Activated CD4-positive, alpha-beta memory T cell treated with anti-CD3 and anti-CD28 coated beads, Interleukin-2, amount 10 ng/mL, durations not matched to agents 7 days and 5 days (primary cell): ENCODE results near the gene LSM14B. TPM values are rescaled to one million over a fixed set of nuclear protein-coding genes. Genes with fewer than 3 reads are reported as not detected.

Source experiments
- CTCF ChIA-PET: fragments of 350-600 bp; sonication (Branson Sonifier 250); formaldehyde crosslinking; loops from one replicate; lab custom pipeline; 2021; ENCODE audit warnings: antibody characterized with exemption, inconsistent platforms; lab: Charles Lee
- POLR2A ChIA-PET: fragments of 350-600 bp; sonication (Branson Sonifier 250); formaldehyde crosslinking; loops from one replicate; lab custom pipeline; 2021; ENCODE audit warnings: antibody characterized with exemption; lab: Charles Lee
- DNase-seq: peaks from one replicate; pipeline ENCODE4 v3.0.0-alpha.2; 2020
- H3K27ac Mint-ChIP-seq: one replicate; pipeline ENCODE4 v1.8.0; 2021; ENCODE audit warnings: mild to moderate bottlenecking, mixed read lengths
- H3K27me3 Mint-ChIP-seq: one replicate; pipeline ENCODE4 v1.8.0; 2021; ENCODE audit warnings: mixed read lengths
- H3K36me3 Mint-ChIP-seq: one replicate; pipeline ENCODE4 v1.8.0; 2021; ENCODE audit warnings: low read depth, mixed read lengths
- H3K4me1 Mint-ChIP-seq: one replicate; pipeline ENCODE4 v1.8.0; 2021; ENCODE audit warnings: mixed read lengths
- H3K4me3 Mint-ChIP-seq: one replicate; pipeline ENCODE4 v1.8.0; 2021; ENCODE audit warnings: mild to moderate bottlenecking, mixed read lengths
- H3K9me3 Mint-ChIP-seq: one replicate; pipeline ENCODE4 v1.8.0; 2021; ENCODE audit warnings: mixed read lengths
- total RNA-seq, 2 experiments: library from RNA; stranded (reverse); gene quantifications; one replicate each; pipeline ENCODE4 v1.2.3, GENCODE V29; 2021

Gene LSM14B
- total RNA-seq, 2 experiments from 2014 or later, result 38.9 to 39.0 TPM

DNA sequence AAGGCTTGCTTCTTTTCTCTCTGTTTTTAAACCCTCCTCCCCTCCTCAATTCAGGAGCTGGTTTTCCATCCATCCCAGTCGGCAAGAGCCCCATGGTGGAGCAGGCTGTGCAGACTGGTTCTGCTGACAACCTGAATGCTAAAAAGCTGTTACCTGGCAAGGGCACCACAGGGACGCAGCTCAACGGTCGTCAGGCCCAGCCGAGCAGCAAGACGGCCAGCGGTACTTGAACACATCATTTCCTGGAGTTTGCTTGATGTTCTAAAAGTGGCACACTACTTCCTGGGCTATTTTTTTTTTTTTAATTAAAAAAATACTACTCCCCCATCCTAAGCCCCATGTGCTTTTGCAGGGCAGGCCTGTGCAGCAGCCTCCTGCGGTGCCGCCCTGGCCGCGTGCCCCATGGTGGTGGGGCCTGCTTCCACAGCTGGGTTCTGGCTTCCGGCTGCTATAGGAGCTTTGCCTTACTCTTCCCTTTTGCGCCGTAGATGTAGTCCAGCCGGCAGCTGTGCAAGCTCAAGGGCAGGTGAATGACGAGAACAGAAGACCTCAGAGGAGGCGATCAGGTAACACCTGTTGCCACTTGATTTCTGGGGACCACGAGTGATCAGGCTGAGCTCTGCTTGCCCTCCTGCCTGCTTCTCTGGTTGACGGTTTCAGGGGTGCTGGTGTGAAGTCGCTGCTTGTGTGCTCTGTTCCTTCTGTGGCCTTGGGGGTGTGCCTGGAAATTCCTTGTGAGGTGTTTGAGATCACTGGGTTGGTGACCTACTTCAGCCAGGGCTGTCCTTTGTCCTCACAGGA is 7.7 kb downstream of the LSM14B start:
- Mint-ChIP-seq H3K27ac (peak overlapping the region; percentile 50), H3K27me3 (no peaks in the 10 kb centered on the region), H3K36me3 (peaks cover 76% of the 10 kb centered on the region), H3K9me3 (no peaks in the 10 kb centered on the region), H3K4me3 (no peak overlapping the region), H3K4me1 (peaks cover 31% of the 10 kb centered on the region)
- CTCF ChIA-PET, result interaction anchor here (0.7 to 1.5 kb wide), 2 partner anchors 15 to 119 kb away, joined by 3 read pairs; no protein-coding TSS in a partner anchor
- POLR2A ChIA-PET, result interaction anchor here (1.5 to 2.5 kb wide), 2 partner anchors 12 to 13 kb away, joined by 3 to 8 read pairs; partner anchors contain the start of genes PSMA7 and SS18L1
- DNase-seq, result no peak

DNA sequence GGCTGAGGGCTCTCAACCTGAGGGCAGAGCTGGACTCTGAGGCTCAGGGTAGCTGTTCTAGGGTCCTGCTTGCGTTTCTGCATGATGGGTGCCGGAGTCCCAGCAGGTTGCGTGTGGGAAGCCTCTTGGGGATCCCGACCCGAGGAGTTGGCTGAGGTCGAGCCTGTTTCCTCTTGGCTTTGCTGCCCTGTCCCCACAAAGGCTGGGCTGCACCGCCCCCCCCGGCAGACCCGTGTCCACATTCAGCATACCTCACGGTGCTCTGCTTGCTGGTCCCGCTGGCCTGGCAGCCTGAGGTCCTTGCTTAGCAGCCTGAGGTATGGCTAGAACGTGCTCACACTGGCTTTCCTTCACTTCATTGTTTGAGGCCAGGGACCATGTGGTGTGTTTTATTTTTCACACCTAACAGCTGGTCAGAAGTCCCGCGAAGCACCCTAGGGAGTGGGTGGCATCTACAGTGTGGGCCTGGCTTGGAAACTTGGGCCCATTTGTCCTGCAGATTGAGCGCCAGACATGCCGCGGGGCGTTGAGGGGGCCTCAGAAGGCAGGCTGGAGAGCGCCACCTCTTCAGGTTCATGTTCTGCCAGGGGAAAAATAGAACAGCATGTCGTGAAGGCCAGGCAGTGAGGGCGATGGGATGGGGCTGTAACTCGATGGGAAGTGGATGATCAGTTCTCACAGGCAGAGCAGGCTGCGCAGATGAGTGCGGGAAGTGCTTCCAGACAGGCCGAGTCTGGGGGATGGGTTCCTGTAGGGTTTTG is 9.5 kb downstream of the LSM14B start:
- CTCF ChIA-PET, result no interaction called here
- peak overlapping the region; percentile 14 for H3K4me3 Mint-ChIP-seq

DNA sequence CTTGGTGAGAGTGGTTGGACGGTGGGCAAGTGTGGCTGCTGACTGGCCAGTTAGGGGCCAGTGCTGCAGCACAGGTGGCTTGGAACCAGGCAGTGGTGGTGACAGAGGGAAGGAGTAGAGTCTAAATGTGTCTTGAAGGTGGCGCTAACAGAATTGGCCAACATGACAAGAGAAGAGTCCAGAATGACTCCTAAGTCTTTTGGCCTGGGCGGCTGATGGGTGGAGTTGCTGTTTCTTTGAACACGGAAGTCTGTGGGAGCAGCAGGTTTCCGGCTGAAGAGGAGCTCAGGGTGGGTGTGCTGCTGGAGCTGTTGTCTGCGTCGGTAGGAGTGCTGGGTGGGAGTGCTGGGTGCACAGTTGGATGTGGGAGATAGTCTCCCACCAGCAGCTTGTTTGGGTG is 10.1 kb downstream of the LSM14B start:
- no peaks in the 10 kb centered on the region for H3K9me3 Mint-ChIP-seq
- H3K36me3 Mint-ChIP-seq, result peaks cover 78% of the 10 kb centered on the region
- H3K4me3 Mint-ChIP-seq, result peak overlapping the region; percentile 14
- CTCF ChIA-PET, result no interaction called here
- DNase-seq, result no peak
- POLR2A ChIA-PET, result interaction anchor here (0.6 to 4.6 kb wide), 3 partner anchors 11 to 66 kb away, joined by 3 to 22 read pairs (median 3); partner anchors contain the start of genes LSM14B and TAF4
- peak overlapping the region; percentile 73 for H3K27ac Mint-ChIP-seq
- peaks cover 34% of the 10 kb centered on the region for H3K4me1 Mint-ChIP-seq
- H3K27me3 Mint-ChIP-seq, result no peaks in the 10 kb centered on the region

More for the DNA sequence above, 9.5 kb downstream of the LSM14B start:
- POLR2A ChIA-PET, result no interaction called here
- Mint-ChIP-seq H3K27me3 (no peaks in the 10 kb centered on the region), H3K4me1 (peaks cover 31% of the 10 kb centered on the region), H3K9me3 (no peaks in the 10 kb centered on the region), H3K36me3 (peaks cover 79% of the 10 kb centered on the region), H3K27ac (peak overlapping the region; percentile 73)
- DNase-seq, result no peak

DNA sequence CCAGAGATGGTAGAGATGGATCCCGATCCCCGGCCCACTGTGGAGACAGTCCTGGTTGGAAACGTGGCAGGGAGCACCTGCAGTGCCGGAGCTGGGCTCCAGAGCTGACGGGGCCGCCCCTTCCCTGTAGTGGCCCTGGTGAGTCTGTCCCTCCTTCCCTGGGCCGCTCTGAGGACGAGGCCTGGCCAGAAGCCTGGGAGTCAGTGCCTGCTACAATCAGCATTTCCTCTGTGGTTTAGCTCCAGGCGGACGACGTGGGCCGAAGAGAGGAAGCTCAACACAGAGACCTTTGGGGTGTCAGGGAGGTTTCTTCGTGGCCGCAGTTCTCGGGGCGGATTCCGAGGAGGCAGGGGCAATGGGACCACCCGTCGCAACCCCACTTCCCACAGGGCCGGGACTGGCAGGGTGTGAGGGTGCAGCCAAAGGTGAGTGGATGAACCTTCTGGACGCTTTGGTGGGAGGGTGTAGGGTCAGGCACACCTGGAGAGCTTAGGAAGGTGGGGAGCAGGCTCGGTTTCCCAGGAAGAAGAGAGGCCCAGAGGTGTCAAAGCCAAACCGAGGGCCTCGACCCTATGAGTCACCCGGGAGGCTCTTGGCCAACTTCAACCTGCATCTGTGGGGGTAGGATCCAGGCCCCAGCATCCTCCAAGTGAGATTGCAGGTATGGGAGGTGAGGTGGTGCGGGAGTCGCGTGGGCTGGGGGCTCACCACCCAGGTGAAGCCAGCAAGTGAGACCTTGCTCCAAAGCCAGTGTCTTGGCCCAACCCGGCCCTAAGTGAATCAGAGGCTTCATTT is 11.0 kb downstream of the LSM14B start:
- H3K36me3 Mint-ChIP-seq, result peaks cover 79% of the 10 kb centered on the region
- no peak overlapping the region for H3K4me3 Mint-ChIP-seq
- H3K27me3 Mint-ChIP-seq, result no peaks in the 10 kb centered on the region
- peak overlapping the region; percentile 67 for H3K27ac Mint-ChIP-seq
- POLR2A ChIA-PET, result interaction anchor here (0.6 to 4.6 kb wide), 5 partner anchors 9 to 67 kb away, joined by 3 to 22 read pairs (median 3); partner anchors contain the start of genes LSM14B and TAF4
- CTCF ChIA-PET, result interaction anchor here (1.4 kb wide), 1 partner anchor 9 kb away, joined by 3 read pairs; no protein-coding TSS in a partner anchor
- peaks cover 42% of the 10 kb centered on the region for H3K4me1 Mint-ChIP-seq
- no peak for DNase-seq
- H3K9me3 Mint-ChIP-seq, result no peaks in the 10 kb centered on the region

DNA sequence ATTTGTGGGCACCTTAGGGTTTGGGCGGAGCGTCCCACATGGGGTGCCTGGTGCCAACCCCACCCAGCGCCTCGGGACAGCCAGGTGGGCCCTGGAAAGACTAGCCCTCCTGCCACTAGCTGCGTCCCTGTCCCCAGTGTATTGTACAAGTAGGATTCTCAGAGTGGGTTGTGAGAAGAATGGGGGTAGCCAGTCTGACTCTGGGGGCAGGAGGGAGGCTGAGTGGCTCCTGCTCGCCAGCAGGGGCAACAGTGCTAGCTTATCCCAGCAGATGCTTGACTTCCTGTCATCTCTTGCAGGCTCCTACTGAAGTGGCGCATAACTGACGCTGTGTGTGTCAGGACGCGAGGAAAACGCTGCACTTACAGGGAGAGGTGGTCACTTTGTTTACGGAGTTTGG is 11.6 kb downstream of the LSM14B start:
- DNase-seq, result no peak
- Mint-ChIP-seq H3K9me3 (no peaks in the 10 kb centered on the region), H3K4me3 (no peak overlapping the region), H3K27me3 (no peaks in the 10 kb centered on the region), H3K27ac (peak overlapping the region; percentile 69), H3K4me1 (peaks cover 43% of the 10 kb centered on the region), H3K36me3 (peaks cover 79% of the 10 kb centered on the region)
- CTCF ChIA-PET, result interaction anchor here (1.4 kb wide), 1 partner anchor 9 kb away, joined by 3 read pairs; no protein-coding TSS in a partner anchor
- POLR2A ChIA-PET, result interaction anchor here (0.9 to 4.6 kb wide), 3 partner anchors 8 to 68 kb away, joined by 3 to 22 read pairs (median 3); partner anchors contain the start of gene TAF4

- H3K4me3 Mint-ChIP-seq, result no peak overlapping the region
- peaks cover 84% of the 10 kb centered on the region for H3K36me3 Mint-ChIP-seq
- no peak overlapping the region for H3K27ac Mint-ChIP-seq
- no peaks in the 10 kb centered on the region for H3K9me3 Mint-ChIP-seq
- H3K27me3 Mint-ChIP-seq, result no peaks in the 10 kb centered on the region
- no peak for DNase-seq
- H3K4me1 Mint-ChIP-seq, result peaks cover 44% of the 10 kb centered on the region
- POLR2A ChIA-PET, result interaction anchor here (1.0 to 4.6 kb wide), 5 partner anchors 10 to 69 kb away, joined by 3 to 22 read pairs (median 3); partner anchors contain the start of gene TAF4
- CTCF ChIA-PET, result interaction anchor here (2.1 kb wide), 1 partner anchor 123 kb away, joined by 9 read pairs; no protein-coding TSS in a partner anchor
Measured at GRCh38 chr20:62134735-62135231, 12.5 kb downstream of the LSM14B start.

DNA sequence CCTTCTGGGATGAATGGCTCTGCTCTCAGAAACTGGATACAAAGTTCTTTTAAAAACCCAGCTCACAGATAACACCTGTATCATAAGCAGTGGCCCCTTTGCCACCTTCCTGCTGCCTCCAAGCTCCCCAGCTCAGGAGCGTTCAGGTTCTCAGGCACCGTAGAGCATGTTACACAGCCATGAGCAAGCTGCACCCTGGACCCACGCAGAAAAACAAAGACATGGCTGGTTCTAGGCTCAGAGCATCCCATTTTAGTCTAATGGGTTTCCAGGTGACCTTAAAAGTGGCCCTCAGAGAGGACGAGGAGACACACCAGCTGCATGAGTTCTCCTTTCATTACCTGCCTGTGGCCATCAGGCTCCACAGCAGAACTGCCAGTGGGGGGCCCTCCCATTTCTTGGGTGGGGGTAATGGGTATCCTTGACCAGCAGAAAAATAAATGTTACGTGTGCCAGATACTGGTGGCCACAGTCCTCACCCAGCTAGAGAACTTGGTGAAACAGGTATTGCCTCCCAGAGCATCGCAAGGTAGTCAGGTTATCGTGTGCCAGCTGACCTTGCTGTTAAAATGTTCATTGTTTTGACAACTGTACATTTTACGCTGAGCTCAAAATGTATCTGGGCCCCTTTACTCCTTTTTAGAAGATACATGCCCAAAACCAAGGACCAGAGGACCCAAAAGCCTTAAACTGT is 13.4 kb downstream of the LSM14B start:
- H3K27ac Mint-ChIP-seq, result no peak overlapping the region
- POLR2A ChIA-PET, result interaction anchor here (0.7 to 4.6 kb wide), 6 partner anchors 9 to 125 kb away, joined by 3 to 22 read pairs (median 4); partner anchors contain the start of genes LSM14B and TAF4
- CTCF ChIA-PET, result interaction anchor here (0.7 to 2.1 kb wide), 5 partner anchors 9 to 124 kb away, joined by 3 to 9 read pairs (median 5); partner anchors contain the start of gene LSM14B
- no peaks in the 10 kb centered on the region for H3K9me3 Mint-ChIP-seq
- H3K27me3 Mint-ChIP-seq, result no peaks in the 10 kb centered on the region
- peaks cover 86% of the 10 kb centered on the region for H3K36me3 Mint-ChIP-seq
- peaks cover 49% of the 10 kb centered on the region for H3K4me1 Mint-ChIP-seq
- H3K4me3 Mint-ChIP-seq, result no peak overlapping the region
- DNase-seq, result no peak

- DNase-seq, result peak; percentile 76
- CTCF ChIA-PET, result interaction anchor here (0.7 to 2.1 kb wide), 5 partner anchors 10 to 125 kb away, joined by 3 to 9 read pairs (median 5); partner anchors contain the start of gene LSM14B
- no peaks in the 10 kb centered on the region for H3K27me3 Mint-ChIP-seq
- no peak overlapping the region for H3K4me3 Mint-ChIP-seq
- POLR2A ChIA-PET, result interaction anchor here (0.7 to 4.6 kb wide), 2 partner anchors 14 to 70 kb away, joined by 3 to 22 read pairs; partner anchors contain the start of genes LSM14B and TAF4
- H3K9me3 Mint-ChIP-seq, result no peaks in the 10 kb centered on the region
- peaks cover 51% of the 10 kb centered on the region for H3K4me1 Mint-ChIP-seq
- peak overlapping the region; percentile 49 for H3K27ac Mint-ChIP-seq
- H3K36me3 Mint-ChIP-seq, result peaks cover 86% of the 10 kb centered on the region
Measured at GRCh38 chr20:62136283-62137091, 14.2 kb downstream of the LSM14B start.

DNA sequence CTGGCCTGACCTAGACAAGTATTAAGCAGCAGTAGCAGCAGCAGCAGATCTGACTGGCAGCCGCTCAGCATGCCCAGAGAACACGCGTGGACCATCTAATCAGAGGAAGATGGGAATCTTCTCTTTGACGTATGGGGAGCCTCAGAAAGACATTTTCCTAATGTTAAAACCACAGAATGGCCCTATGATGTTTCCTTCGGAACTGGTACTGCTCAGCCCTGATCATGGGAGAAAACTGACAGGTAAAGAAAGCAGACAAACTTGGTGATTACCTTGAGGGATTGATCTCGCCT is 14.8 kb downstream of the LSM14B start:
- Mint-ChIP-seq H3K4me1 (peaks cover 54% of the 10 kb centered on the region), H3K27ac (peak overlapping the region; percentile 40), H3K27me3 (no peaks in the 10 kb centered on the region), H3K4me3 (no peak overlapping the region), H3K9me3 (no peaks in the 10 kb centered on the region), H3K36me3 (peaks cover 87% of the 10 kb centered on the region)
- CTCF ChIA-PET, result interaction anchor here (1.0 to 2.1 kb wide), 3 partner anchors 73 to 126 kb away, joined by 3 to 9 read pairs (median 4); no protein-coding TSS in a partner anchor
- POLR2A ChIA-PET, result interaction anchor here (4.6 kb wide), 1 partner anchor 71 kb away, joined by 22 read pairs; the partner anchor contains the start of gene TAF4
- DNase-seq, result no peak

DNA sequence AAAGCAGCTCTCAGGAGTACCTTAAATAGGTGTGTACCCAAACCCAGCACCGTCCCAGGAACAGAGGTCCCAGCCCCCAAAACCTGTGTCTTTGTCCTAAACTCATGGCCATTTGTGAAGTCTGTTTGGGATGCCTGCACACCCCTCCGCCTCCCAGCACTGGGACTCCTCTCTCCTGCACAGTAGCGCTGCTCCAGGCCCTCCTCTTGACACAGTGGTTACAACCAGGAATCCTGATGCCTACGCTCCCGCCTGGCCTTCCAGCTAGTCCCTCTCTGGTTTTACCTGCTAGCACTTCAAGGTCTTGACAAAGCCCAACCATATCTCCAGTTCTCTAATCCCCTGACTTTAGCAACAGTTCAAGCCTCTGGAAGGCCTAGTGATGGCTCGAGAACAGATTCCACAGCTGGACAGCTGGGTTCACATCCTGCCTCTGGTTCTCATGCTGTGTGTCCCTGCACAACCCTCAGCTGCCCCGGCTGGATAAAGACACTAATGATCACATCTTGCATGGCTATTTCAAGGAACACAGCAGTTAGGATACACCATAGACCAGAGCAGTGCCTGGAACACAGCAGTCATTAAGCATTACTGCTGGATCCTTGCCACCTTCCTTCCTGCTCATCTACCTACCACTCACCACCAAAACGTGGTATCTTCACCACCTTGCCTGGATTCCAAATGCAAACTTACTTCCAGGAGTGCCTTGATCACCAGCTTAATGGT is 15.4 kb downstream of the LSM14B start:
- no peaks in the 10 kb centered on the region for H3K9me3 Mint-ChIP-seq
- H3K4me3 Mint-ChIP-seq, result no peak overlapping the region
- no peaks in the 10 kb centered on the region for H3K27me3 Mint-ChIP-seq
- H3K4me1 Mint-ChIP-seq, result peaks cover 50% of the 10 kb centered on the region
- no peak for DNase-seq
- peak overlapping the region; percentile 40 for H3K27ac Mint-ChIP-seq
- POLR2A ChIA-PET, result interaction anchor here (0.6 to 0.7 kb wide), 2 partner anchors 9 to 36 kb away, joined by 3 read pairs; no protein-coding TSS in a partner anchor
- peaks cover 81% of the 10 kb centered on the region for H3K36me3 Mint-ChIP-seq
- CTCF ChIA-PET, result interaction anchor here (1.0 to 1.3 kb wide), 3 partner anchors 48 to 127 kb away, joined by 3 to 4 read pairs (median 3); no protein-coding TSS in a partner anchor
